SKM-1 (cell line): Measurements from ENCODE around the gene INMT.
"Not testable (repeated sequence)": the region's sequence is repeated elsewhere in the genome, so short reads cannot be mapped to it uniquely, and the experiment has no call there.

Source experiments
- DNase-seq: peaks from one replicate; lab custom pipeline; 2025; ENCODE audit not compliant: unreplicated experiment; lab: John Stamatoyannopoulos, UW

The INMT gene

DNA sequence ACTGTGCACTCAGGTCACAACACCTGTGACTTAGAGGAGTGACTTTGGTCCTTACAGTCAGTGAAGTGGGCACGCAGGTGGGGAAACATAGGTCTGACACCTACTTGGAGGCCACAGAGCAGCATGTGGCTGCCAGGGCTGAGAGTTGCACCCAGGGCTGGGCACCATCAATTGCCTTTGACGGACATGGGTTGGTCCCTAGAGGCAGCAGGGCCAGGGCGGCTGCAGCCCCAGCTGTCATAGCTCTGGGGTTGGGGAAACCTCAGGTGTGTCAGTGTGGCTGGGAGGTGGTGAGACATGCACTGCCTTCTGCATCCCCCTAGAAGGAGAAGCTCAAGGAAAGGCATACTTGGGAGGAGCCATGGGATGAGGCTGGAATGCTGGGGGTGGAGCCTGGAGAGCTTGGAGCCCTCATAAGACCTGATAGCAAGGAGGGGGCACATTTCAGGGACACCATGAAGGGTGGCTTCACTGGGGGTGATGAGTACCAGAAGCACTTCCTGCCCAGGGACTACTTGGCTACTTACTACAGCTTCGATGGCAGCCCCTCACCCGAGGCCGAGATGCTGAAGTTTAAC, at the start of gene INMT:
Gene INMT (plus strand): TSS at position 440 of the 578 bp plus-strand sequence. CDS start 16 bp downstream, at position 456.
- no peak for DNase-seq

GRCh38 chr7:30702200-30702599, 49.7 kb upstream of the INMT start:
- DNase-seq, result peak; percentile 44

- DNase-seq, result no peak
Observed at GRCh38 chr7:30703756-30704155, 48.2 kb upstream of the INMT start.

DNA sequence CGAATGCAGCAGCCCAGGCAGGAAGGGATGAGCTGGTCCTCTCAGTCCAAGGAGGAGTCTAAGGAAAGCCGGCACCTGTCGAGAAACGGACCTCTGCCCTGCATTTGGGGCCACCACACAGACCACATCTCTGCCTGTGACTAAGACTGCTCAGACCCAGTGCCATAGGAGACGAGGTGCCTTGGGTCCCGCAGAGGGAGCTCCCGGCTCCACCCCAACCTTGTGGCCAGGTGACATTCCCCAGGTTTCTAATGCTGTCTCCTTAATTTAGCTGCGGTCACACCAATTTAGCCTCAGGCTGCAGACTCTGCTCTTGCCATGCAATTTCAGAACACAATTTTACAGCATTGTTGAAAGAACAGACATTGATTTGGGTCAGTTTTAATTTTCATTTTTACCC, 46.9 kb upstream of the INMT start:
- DNase-seq, result no peak

- no peak for DNase-seq
Observed at GRCh38 chr7:30705596-30705995, 46.3 kb upstream of the INMT start.

- no peak for DNase-seq
Observed at GRCh38 chr7:30706316-30706715, 45.6 kb upstream of the INMT start.

GRCh38 chr7:30706908-30707307, 45.0 kb upstream of the INMT start:
- DNase-seq, result no peak

GRCh38 chr7:30707391-30708357, 44.3 kb upstream of the INMT start:
- no peak for DNase-seq

DNA sequence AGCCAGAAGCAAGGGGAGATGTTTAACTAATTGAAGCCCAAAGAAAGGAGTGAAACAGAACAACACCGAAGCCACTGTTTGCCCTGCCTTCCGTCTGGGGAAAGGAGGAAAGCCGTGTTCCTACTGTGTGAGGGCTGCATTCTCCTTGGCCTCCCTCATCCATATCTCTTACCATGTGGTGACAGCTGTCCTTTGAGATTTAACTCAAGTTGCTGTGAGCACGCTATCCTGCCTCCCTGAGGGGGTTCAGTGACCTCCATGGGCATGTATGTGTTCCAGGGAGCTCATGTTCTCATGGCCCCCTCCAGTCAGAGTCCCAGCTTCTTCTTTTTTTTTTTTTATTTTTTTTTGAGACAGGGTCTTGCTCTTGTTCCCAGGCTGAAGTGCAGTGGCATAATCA, 43.5 kb upstream of the INMT start:
- DNase-seq, result no peak

DNA sequence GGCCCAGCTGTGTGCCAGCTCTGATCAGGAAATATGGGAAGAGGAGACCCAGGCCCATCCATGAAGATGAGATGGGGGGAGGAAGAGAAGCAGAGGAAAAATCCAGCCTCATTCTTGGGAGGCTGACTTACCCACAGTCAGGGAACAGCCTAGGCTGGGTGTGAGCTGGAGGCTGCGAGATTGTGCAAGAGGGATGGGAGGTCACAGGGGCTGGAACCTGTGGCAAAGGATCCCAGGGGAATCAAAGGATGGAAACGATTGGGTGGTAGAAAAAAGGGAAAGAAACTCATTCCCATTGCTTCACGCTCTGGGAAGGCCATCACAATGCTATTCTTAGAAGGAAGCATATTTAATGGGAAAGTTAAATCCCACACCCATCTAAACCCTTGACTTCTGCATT, 43.0 kb upstream of the INMT start:
- no peak for DNase-seq

DNA sequence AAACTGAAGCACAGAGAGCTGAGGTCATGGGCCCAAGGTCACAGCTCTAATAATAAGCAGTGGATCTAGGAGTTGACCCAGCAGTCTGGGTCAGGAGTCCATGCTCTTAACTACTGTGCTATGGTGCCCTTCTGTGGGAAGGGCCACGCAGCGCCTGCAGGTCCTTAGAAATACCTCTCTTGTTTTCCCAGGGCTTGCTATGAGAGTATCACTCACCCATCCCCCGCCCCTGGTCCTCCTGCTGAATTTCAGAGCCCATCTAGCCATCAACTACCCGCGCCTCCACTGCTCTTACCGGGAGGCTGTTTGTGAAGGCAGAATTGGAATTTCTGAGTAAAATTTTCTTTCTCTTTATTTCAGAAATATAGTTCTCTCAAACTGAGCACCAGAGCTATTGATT, 42.4 kb upstream of the INMT start:
- DNase-seq, result no peak

DNA sequence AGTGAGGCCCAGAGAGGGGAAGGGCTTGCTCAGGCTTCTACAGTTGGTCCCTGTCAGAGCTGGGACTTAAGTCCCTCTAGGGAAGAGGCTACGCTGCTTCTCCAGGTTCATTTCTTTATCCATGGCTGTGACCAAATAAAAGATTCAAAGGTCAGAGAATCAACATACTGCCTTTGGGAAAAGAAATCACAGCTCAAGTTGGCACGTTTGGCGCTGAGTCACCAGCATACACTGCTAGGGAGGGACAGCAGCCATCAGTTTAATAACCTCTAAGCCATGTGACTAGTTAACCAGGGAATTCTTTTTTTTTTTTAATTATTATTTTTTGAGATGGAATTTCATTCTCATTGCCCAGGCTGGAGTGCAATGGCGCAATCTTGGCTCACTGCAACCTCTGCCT, 41.3 kb upstream of the INMT start:
- DNase-seq, result no peak

GRCh38 chr7:30713392-30713791, 38.5 kb upstream of the INMT start:
- DNase-seq, result no peak

DNA sequence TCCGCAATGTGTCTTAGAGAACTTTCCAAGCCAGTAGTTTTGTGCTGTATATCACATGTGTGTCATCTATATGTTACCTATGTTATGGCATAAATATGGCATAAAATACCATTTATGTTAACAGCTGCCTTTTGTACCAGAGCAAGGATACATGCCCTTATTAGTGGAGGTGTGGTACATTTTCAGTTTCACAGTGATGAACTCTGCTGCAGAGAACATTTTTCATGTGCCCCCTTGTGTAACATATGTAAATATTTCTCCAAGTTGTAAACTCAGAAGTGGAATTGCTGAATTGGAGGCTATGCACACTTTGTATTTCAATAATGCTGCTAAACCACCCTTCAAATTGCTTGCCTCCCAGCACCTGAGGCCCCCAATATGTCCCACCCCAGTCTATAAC, 37.8 kb upstream of the INMT start:
- no peak for DNase-seq

- DNase-seq, result no peak
Observed at GRCh38 chr7:30717181-30717580, 34.8 kb upstream of the INMT start.

DNA sequence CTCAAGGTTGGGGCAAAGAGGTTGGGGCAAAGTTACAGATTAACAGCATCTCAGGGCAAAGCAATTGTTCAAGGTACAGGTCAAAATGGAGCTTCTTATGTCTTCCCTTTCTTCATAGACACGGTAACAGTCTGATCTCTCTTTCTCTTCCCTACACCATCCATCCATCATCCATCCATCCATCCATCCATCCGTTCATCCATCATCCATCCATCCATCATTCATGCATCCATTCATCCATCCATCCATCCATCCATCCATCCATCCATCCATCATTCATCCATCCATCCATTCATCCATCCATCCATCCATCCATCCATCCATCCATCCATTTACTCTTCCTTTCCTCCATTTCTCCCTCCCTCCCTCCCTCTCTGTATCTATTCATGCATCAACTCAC, 32.5 kb upstream of the INMT start:
- DNase-seq, result not testable (repeated sequence)

DNA sequence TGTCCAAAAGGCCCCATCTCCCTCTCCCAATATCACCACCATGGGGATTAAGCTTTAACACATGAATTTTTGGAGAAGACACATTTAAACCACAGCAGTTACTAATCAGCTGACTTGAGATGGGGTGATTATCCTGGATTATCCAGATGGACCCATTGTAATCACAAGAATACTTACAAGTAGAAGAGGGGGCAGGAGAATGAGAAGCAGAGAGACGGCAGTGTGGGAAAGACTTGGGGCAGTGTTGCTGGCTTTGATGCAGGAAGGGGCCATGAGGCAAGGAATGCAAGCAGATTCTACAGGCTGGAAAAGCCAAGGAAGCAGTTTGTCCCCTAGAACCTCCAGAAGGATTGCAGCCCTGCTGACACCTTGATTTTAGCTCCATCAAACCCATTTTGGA, 30.7 kb upstream of the INMT start:
- DNase-seq, result no peak

- no peak for DNase-seq
Observed at GRCh38 chr7:30722187-30722586, 29.7 kb upstream of the INMT start.

DNA sequence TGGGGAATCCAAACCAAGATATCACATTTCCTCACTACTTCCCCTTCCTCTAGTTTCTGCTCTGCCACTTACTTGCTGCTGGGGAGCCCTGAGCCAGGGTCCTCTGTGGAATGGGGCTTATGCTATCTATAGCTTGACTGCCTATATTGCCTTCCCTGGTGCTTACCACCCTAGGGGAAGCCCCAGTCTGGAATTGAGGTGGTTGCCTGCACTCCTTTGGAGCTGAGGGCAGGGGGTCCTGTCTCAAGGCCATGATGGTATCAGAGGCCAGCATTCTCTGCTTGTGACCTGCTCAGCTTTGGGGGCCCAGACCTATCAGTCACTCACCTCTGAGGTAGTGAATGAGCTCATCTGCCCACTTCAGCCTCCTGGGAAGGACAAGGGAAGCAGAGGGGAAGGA, 29.3 kb upstream of the INMT start:
- DNase-seq, result no peak

DNA sequence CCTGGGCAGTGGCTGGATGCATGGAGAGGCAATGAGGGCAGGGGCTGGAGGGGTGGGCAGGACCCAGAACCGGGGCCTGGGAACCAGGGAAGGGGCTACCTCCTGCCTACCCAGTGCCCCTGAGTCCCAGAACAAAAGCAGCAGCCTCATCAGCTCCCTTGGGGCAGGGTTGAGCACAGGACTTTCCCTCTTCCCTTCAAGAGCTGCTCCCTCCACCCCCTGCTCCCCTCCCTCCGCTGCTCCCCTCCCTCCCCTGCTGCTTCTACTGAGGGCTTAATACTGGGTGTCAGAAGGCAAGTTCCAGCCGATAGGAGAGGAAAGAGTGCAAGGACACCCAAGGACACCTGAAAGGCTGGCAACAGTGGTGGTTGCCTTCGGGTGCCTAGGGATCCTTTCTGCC, 28.2 kb upstream of the INMT start:
- no peak for DNase-seq

- no peak for DNase-seq
Observed at GRCh38 chr7:30726296-30727006, 25.5 kb upstream of the INMT start.
